Loucy (cell line): ENCODE results near the gene SLC16A10.

Experiments
- CTCF ChIP-seq: fragments of 200-600 bp; sonication (generic); conservative IDR thresholded peaks from 2 replicates; pipeline ENCODE4 v1.5.1; 2014; ENCODE audit warnings: mild to moderate bottlenecking, antibody characterized with exemption, low read length
- EZH2phosphoT487 ChIP-seq: fragments of 200-600 bp; IDR thresholded peaks from 2 replicates; pipeline ENCODE4 v1.6.1; 2018; ENCODE audit warnings: antibody characterized with exemption, mild to moderate bottlenecking, moderate library complexity, borderline replicate concordance

GRCh38 chr6:111252726-111253125 is 165.4 kb downstream of the SLC16A10 start:
- TF ChIP-seq CTCF = no peak
- no peak for TF ChIP-seq EZH2phosphoT487
